Muscle of leg (tissue), 11 donors: ENCODE measurements around the gene SHC4. TPM values are rescaled to one million over a fixed set of nuclear protein-coding genes. Genes with fewer than 3 reads are reported as not detected.
"Not testable (repeated sequence)": the region's sequence is repeated elsewhere in the genome, so short reads cannot be mapped to it uniquely, and the experiment has no call there.

Source experiments
- DNase-seq: peaks from one replicate; pipeline ENCODE4 v3.0.0; 2013
- H3K27ac ChIP-seq: one replicate; pipeline ENCODE4 v1.5.1; 2013; ENCODE audit warnings: mild to moderate bottlenecking, low read length, control low read depth
- H3K27me3 ChIP-seq: one replicate; pipeline ENCODE4 v1.6.1; 2013; ENCODE audit warnings: low read length; ENCODE audit not compliant: control insufficient read depth, insufficient read depth
- H3K36me3 ChIP-seq: one replicate; pipeline ENCODE4 v1.6.1; 2013; ENCODE audit warnings: low read length; ENCODE audit not compliant: control insufficient read depth, insufficient read depth
- H3K4me1 ChIP-seq: one replicate; pipeline ENCODE4 v1.6.1; 2013; ENCODE audit warnings: low read length; ENCODE audit not compliant: control insufficient read depth, insufficient read depth
- H3K4me3 ChIP-seq: one replicate; pipeline ENCODE4 v1.5.1; 2013; ENCODE audit warnings: low read length, control low read depth
- H3K9me3 ChIP-seq: replicated peaks from 2 replicates; pipeline ENCODE4 v1.6.1; 2013; ENCODE audit warnings: low read depth, low read length; ENCODE audit not compliant: control insufficient read depth
- WGBS: methylation state at CpG from one replicate; pipeline ENCODE4 v1.1.5; 2013; ENCODE audit warnings: missing lambda C conversion rate; ENCODE audit not compliant: insufficient coverage; 5-methylcytosine and 5-hydroxymethylcytosine counted together
- polyA plus RNA-seq, 8 donors: library from polyadenylated mRNA; unstranded; fragments of 120-200 nt; gene quantifications; one replicate each; pipeline versions ENCODE4 v1.2.1 to v1.2.3, GENCODE V29; 2013; ENCODE audit warnings: inconsistent platforms in 1 of 8, low replicate concordance in 1 of 8; ENCODE audit not compliant: insufficient read length in 8 of 8, insufficient read depth in 1 of 8
- total RNA-seq: library from RNA; stranded (reverse); fragments of 120-200 nt; gene quantifications from one replicate; pipeline ENCODE4 v1.2.4, GENCODE V29; 2013

Gene SHC4
- total and polyA plus RNA-seq, 9 donors = 1.3 to 3.0 (median 2.0) TPM

DNA sequence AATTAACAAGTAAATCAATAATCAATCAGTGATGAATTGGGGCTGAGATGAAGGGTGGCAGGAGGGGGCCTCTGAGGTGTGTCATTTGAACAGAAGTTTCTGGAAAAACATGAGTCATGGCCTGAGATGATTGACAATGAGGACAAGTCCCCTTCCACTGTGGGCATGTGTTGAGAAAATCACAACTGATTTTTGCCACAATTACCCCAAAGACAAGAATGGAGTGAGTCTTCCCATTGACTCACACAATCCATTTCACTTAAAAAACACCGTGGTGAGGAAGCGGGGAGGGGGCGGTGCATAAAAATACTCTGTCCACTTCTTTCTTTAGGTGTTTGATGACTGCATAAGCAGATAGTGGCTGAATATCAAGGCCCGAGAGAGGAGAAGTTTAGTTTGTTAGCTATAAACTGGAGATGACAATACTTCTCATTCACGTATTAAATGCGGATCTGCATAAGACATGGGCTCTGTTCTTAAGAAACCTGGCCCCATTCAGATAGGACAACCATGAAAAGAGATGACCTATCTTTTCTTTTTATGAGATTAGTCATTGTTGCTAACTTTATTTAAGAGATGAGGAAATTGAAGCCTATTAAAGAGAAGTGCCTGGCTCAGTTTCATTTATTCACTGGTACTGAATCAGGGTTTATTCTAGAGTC is 34.7 kb downstream of the SHC4 start:
- Histone ChIP-seq H3K4me3 (no peak overlapping the region), H3K4me1 (no peaks in the 10 kb centered on the region), H3K36me3 (no peaks in the 10 kb centered on the region), H3K27ac (no peak overlapping the region), H3K27me3 (peaks cover 2% of the 10 kb centered on the region), H3K9me3 (no peaks in the 10 kb centered on the region)
- DNase-seq = no peak
- WGBS = no CpG with 5 or more reads among the region's 6 CpGs

DNA sequence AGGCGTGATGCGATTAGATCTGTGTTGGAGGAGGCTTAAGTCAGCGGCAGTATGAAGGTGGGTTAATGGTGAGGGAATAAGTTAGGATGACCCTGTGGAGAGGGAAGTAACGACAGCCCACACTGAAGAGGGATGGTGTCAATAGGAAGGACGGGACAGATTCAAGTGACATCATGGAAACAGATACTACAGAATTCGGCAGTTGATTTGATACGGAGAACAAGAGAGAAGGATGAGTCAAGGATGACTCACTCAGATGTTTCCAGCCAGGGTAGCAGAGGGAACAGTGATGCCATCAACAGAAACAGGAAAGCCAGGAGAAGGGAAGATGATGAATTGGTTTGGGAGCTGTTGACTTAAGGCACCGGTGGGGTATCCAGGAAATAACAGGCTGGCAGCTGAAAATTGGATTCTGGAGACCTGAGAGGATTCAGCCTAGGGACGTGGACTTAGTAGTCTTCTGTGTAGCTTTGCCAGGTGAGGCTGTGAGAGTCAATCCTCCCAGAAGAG is 38.0 kb downstream of the SHC4 start:
- H3K36me3 ChIP-seq = no peaks in the 10 kb centered on the region
- no peaks in the 10 kb centered on the region for H3K9me3 ChIP-seq
- no peaks in the 10 kb centered on the region for H3K4me1 ChIP-seq
- H3K27me3 ChIP-seq = peaks cover 2% of the 10 kb centered on the region
- peak; percentile 11 for DNase-seq
- no peak overlapping the region for H3K27ac ChIP-seq
- WGBS = 62% methylated on average over 9 of the region's 9 CpGs
- H3K4me3 ChIP-seq = no peak overlapping the region

DNA sequence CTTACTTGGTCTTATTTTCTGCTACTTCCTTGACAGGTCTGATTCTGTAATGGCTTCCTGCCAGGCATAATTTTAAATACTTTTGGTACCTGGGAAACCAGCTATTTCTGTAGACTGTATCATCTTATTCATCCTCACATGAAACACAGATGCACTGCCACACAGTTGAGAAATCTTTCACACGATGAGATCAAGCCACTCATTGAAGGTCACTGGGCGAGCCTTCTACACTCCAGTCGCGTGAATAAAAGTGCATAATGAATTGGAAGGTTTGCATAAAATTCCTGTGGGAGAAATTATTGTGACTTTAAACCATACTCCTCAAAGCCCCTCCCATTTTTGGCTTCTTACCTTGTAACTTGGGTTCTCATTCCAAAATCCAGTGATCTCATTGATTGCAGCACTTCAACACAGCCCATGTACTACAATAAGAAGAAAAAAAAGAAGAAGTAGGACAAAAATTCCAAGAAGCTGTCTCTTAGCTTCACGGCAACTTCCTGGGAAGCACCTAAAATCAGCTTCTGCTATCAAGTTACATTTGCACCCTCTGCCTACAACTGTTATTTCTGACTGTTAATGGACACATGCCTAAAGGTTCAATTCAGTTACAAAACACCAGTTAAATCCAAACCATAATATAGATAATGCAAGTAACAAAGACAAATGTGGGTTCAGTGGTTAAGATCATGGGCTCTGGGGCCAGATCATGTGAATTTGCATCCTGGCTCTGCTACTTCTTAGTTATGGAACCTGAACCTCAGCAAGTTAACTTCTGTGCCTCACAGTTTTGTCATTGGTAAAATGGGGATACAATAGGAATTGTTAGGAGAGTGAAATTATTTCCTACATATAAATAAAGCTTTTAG is 39.0 kb downstream of the SHC4 start:
- H3K27me3 ChIP-seq = peaks cover 2% of the 10 kb centered on the region
- H3K4me3 ChIP-seq = no peak overlapping the region
- no peaks in the 10 kb centered on the region for H3K36me3 ChIP-seq
- H3K4me1 ChIP-seq = no peaks in the 10 kb centered on the region
- no CpG with 5 or more reads among the region's 5 CpGs for WGBS
- peak; percentile 33 for DNase-seq
- H3K9me3 ChIP-seq = no peaks in the 10 kb centered on the region
- H3K27ac ChIP-seq = no peak overlapping the region

DNA sequence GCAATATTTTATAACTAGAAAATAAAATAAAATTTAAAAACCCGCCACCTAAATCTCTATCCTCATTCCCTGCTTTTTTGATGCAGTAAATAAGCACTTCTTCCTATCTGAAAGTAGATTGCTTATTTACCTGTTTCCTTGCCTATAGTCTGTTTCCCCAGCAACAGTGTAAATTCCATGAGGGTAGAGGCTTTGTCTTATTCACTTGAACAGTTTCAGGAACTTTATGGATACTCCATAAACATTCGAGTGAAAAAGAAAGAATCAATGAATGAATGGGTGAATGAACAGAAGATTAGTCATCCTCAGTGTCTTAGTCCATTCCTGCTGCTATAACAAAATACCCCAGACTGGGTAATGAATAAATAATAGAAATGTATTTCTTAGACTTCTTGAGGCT is 41.7 kb downstream of the SHC4 start:
- no peaks in the 10 kb centered on the region for H3K27me3 ChIP-seq
- no CpG with 5 or more reads among the region's 2 CpGs for WGBS

DNA sequence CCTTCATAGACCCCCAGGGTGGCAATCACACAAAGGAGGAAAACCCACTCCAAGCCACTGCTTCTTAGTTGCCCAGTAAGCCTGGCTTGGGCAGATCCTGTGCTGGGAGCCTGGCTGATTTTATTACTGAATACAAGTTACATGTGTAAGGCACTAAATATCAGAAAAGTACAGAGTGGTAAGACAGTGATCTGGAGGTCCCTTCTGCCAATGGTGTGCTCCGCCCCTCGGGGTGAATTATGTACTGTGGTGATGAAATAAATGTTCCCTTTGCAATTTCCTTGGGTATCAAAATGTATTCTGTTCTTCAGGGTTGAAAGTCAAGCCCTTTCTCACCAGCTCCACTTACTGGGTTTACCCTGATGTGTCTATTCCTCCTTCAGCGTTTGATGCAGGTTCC is 47.0 kb downstream of the SHC4 start:
- H3K27me3 ChIP-seq = no peaks in the 10 kb centered on the region

More for the DNA sequence above, 41.7 kb downstream of the SHC4 start:
- Histone ChIP-seq H3K4me3 (no peak overlapping the region), H3K36me3 (no peaks in the 10 kb centered on the region), H3K4me1 (no peaks in the 10 kb centered on the region), H3K9me3 (no peaks in the 10 kb centered on the region), H3K27ac (no peak overlapping the region)
- no peak for DNase-seq

DNA sequence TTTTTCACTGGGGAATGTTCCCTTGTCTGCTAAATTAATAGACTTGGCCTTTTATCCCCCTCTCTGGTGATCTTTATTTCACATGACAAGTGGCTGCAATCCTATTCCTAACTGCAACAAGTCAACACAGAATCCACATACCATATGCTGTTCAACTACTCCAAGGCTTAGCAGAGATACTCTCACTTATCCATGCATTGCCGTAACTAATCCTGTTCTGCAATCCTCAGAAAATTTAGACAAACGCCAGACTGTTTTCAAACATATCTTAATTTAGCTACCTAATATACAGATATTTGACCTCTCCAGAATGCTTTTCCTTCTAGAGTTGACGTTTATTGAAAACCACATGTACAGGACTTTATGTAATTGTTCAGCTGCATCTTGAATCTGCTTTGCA is 47.9 kb downstream of the SHC4 start:
- no peak for DNase-seq
- WGBS = no CpG with 5 or more reads among the region's 3 CpGs
- H3K9me3 ChIP-seq = no peaks in the 10 kb centered on the region

More for the DNA sequence above, 47.0 kb downstream of the SHC4 start:
- H3K9me3 ChIP-seq = no peaks in the 10 kb centered on the region
- no peak for DNase-seq
- H3K4me3 ChIP-seq = no peak overlapping the region
- no peaks in the 10 kb centered on the region for H3K36me3 ChIP-seq
- H3K4me1 ChIP-seq = no peaks in the 10 kb centered on the region
- no peak overlapping the region for H3K27ac ChIP-seq
- no CpG with 5 or more reads among the region's 3 CpGs for WGBS

DNA sequence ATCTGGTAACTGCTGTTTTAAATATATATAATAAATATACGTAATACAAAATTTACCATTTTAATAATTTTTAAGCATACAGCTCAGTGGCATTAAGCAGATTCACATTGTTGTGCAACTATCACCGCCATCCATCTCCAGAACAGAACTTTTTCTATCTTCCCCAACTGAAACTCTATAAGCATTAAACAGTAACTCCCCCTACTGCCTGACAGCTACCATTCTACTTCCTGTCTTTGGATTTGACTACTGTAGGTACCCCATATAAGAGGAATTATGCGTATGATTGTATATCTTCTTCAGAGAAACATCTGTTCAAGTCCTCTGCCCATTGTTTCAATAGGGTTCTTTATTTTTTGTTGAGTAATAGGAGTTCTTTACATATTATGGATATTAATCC is 49.0 kb downstream of the SHC4 start:
- no CpG with 5 or more reads among the region's 3 CpGs for WGBS
- H3K4me3 ChIP-seq = no peak overlapping the region
- H3K36me3 ChIP-seq = no peaks in the 10 kb centered on the region
- H3K9me3 ChIP-seq = no peaks in the 10 kb centered on the region
- H3K27me3 ChIP-seq = no peaks in the 10 kb centered on the region
- H3K27ac ChIP-seq = no peak overlapping the region
- H3K4me1 ChIP-seq = no peaks in the 10 kb centered on the region
- DNase-seq = no peak

More for the DNA sequence above, 47.9 kb downstream of the SHC4 start:
- Histone ChIP-seq H3K27me3 (no peaks in the 10 kb centered on the region), H3K36me3 (no peaks in the 10 kb centered on the region), H3K4me1 (no peaks in the 10 kb centered on the region), H3K4me3 (no peak overlapping the region), H3K27ac (no peak overlapping the region)

DNA sequence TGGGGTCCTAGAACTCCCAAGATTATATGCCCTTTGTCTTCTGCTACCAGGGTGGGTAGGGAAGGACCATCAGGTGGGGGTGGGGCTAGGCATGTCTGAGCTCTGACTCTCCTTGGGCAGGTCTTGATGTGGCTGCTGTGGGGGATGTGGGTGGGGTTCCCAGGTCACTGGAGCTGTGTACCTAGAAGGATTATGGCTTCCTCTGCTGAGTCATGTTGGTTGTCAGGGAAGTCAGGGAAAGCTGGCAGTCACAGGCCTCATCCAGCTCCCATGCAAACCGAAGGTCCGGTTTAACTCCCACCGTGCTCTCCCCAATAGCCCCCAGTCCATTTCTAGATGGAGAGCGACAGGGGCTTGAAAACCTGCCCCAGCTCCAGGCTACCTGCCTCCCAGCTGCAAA is 50.6 kb downstream of the SHC4 start:
- WGBS = 100% methylated on average over 2 of the region's 4 CpGs
- no peaks in the 10 kb centered on the region for H3K27me3 ChIP-seq

DNA sequence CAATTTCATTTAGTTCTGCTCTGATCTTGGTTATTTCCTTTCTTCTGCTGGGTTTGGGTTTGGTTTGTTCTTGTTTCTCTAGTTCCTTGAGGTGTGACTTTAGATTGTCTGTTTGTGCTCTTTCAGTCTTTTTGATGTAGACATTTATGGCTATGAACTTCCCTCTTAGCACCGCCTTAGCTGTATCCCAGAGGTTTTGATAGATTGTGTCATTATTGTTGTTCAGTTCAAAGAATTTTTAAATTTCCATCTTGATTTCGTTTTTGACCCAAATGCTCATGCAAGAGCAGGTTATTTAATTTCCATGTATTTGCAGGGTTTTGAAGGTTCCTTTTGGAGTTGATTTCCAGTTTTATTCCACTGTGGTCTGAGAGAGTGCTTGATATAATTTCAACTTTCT is 53.2 kb downstream of the SHC4 start:
- H3K36me3 ChIP-seq, H3K4me3 ChIP-seq, H3K27me3 ChIP-seq, H3K9me3 ChIP-seq, DNase-seq, H3K4me1 ChIP-seq, H3K27ac ChIP-seq: not testable (repeated sequence)
- no CpG with 5 or more reads among the region's 2 CpGs for WGBS

More for the DNA sequence above, 50.6 kb downstream of the SHC4 start:
- H3K27ac ChIP-seq = no peak overlapping the region
- no peak for DNase-seq
- no peaks in the 10 kb centered on the region for H3K4me1 ChIP-seq
- no peaks in the 10 kb centered on the region for H3K36me3 ChIP-seq
- no peaks in the 10 kb centered on the region for H3K9me3 ChIP-seq
- no peak overlapping the region for H3K4me3 ChIP-seq

DNA sequence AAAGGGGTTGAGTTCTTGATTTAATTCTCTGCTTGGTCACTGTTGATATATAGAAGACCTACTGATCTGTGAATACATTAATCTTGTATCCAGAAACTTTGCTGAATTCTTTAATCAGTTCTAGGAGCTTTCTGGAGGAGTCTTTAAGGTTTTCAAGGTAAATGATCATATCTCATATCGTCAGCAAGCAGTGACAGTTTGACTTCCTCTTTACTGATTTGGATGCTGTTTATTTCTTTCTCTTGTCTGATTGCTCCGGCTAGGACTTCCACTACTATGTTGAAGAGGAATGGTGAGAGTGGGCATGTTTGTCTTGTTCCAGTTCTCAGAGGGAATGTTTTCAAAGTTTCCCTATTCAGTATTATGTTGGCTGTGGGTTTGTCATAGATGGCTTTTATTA is 54.4 kb downstream of the SHC4 start:
- H3K27ac ChIP-seq, DNase-seq, H3K27me3 ChIP-seq, H3K36me3 ChIP-seq, H3K9me3 ChIP-seq, H3K4me3 ChIP-seq, H3K4me1 ChIP-seq: not testable (repeated sequence)
- no CpG with 5 or more reads among the region's 2 CpGs for WGBS
